ENCODE measurements around the gene SAMD3.

DNA sequence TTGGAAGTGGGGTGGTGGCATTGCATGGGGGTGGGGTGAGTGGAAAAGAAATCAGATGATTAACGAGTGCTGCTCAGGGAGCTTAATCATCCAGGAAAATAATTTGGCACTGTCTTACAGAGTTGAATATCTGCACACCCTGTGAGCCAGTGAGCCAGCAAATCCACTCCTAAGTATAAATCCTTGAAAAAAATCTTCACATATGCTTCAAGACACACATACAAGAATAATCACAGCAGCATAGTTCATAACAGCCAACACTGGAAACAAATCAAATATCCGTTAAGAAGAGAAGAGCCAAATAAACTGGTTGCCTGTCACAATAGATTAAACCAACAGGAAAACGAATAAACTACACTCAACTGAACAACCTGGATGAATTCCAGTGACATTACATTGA lies 62.8 kb downstream of the SAMD3 start:
- TF ChIP-seq, protein P1, sequence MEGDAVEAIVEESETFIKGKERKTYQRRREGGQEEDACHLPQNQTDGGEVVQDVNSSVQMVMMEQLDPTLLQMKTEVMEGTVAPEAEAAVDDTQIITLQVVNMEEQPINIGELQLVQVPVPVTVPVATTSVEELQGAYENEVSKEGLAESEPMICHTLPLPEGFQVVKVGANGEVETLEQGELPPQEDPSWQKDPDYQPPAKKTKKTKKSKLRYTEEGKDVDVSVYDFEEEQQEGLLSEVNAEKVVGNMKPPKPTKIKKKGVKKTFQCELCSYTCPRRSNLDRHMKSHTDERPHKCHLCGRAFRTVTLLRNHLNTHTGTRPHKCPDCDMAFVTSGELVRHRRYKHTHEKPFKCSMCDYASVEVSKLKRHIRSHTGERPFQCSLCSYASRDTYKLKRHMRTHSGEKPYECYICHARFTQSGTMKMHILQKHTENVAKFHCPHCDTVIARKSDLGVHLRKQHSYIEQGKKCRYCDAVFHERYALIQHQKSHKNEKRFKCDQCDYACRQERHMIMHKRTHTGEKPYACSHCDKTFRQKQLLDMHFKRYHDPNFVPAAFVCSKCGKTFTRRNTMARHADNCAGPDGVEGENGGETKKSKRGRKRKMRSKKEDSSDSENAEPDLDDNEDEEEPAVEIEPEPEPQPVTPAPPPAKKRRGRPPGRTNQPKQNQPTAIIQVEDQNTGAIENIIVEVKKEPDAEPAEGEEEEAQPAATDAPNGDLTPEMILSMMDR (conservative IDR thresholded peaks at IDR 0.05): no peak
- TF ChIP-seq EZH2 (IDR thresholded peaks at IDR 0.05; ENCODE audit: low read depth): no peak
